Measurements from ENCODE around the gene OR52I1. TPM values are rescaled to one million over a fixed set of nuclear protein-coding genes. Genes with fewer than 3 reads are reported as not detected.

The OR52I1 gene
- total RNA-seq, 1 donor from 2014 or later, result not detected

DNA sequence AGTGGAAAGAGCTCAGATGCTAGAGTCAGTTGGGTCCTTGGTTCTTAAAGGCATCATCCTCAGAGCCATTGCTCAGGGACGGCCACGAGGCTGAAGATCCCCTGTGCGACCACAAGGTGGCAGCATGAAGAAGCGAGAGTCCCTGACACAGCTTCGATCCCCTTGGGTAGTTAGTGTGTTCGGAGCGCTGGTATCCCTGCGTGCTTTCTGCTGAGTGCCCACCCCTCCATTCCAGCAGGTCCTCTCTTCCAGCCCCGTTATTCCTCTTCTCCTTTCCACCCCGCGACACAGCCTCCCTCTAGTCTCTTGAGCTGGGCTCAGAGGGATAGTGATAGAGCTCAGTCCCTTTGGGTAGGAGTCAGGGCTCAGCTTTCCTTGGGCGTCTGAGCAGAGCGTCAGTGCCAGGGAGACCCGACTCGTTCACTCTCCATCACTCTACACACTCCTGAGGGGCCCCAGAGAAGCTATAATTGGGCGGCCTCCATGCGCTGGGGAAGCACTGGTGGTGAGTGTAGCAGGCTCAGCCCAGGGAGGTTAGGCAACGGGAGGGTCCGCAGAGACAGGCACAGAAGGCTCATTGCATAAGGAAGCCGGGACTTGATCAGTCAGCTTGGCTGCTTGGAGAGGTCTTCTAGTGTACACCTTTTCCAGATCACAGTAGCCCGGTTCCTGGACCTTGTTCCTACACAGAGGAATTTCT lies 43.3 kb downstream of the OR52I1 start, which contains the start of gene OR51D1:
Gene OR51D1, plus strand, starts transcription at position 516 of the 700 bp plus-strand sequence. CDS start 2,314 bp downstream, outside the sequence.
- peak within 1 kb of the TSS; percentile 20 for H3K4me3 ChIP-seq (ENCODE audit: low read depth, low read length)
- peak; percentile 2 for DNase-seq (ENCODE audit: low read depth)

DNA sequence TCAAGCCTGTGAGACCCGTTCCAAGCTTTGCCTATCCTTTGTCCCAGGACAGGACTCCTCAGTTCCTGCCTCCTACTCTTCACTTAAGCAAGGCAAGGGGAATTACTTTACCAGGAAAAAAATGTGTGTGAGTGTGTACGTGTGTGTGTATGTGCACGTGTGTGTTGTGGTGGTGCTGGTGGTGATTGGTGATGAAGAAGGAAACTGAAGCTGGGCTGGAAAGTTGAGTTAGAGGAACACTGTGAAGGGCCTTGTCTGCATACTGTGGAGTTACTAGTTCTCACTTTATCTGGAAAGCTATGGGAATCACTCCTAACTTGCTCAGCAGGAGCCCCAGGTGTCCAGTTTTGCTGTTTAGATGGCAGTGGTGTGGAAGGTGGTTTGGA lies 43.8 kb downstream of the OR52I1 start:
- DNase-seq (ENCODE audit: low read depth), result no peak
- H3K4me3 ChIP-seq (ENCODE audit: low read depth, low read length), result no peak overlapping the region
- TF ChIP-seq, protein P1, sequence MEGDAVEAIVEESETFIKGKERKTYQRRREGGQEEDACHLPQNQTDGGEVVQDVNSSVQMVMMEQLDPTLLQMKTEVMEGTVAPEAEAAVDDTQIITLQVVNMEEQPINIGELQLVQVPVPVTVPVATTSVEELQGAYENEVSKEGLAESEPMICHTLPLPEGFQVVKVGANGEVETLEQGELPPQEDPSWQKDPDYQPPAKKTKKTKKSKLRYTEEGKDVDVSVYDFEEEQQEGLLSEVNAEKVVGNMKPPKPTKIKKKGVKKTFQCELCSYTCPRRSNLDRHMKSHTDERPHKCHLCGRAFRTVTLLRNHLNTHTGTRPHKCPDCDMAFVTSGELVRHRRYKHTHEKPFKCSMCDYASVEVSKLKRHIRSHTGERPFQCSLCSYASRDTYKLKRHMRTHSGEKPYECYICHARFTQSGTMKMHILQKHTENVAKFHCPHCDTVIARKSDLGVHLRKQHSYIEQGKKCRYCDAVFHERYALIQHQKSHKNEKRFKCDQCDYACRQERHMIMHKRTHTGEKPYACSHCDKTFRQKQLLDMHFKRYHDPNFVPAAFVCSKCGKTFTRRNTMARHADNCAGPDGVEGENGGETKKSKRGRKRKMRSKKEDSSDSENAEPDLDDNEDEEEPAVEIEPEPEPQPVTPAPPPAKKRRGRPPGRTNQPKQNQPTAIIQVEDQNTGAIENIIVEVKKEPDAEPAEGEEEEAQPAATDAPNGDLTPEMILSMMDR (conservative IDR thresholded peaks at IDR 0.05; ENCODE audit: low read depth, low read length), result no peak

More for the DNA sequence above, 43.3 kb downstream of the OR52I1 start, which contains the start of gene OR51D1:
- TF ChIP-seq, protein P1 (conservative IDR thresholded peaks at IDR 0.05; ENCODE audit: low read depth, low read length), result peak; percentile 96

DNA sequence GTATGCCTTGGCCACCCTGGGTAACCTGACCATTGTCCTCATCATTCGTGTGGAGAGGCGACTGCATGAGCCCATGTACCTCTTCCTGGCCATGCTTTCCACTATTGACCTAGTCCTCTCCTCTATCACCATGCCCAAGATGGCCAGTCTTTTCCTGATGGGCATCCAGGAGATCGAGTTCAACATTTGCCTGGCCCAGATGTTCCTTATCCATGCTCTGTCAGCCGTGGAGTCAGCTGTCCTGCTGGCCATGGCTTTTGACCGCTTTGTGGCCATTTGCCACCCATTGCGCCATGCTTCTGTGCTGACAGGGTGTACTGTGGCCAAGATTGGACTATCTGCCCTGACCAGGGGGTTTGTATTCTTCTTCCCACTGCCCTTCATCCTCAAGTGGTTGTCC lies 46.1 kb downstream of the OR52I1 start:
- no peak for DNase-seq (ENCODE audit: low read depth)
- TF ChIP-seq, protein P1 (conservative IDR thresholded peaks at IDR 0.05; ENCODE audit: low read depth, low read length), result no peak
- no peak overlapping the region for H3K4me3 ChIP-seq (ENCODE audit: low read depth, low read length)

DNA sequence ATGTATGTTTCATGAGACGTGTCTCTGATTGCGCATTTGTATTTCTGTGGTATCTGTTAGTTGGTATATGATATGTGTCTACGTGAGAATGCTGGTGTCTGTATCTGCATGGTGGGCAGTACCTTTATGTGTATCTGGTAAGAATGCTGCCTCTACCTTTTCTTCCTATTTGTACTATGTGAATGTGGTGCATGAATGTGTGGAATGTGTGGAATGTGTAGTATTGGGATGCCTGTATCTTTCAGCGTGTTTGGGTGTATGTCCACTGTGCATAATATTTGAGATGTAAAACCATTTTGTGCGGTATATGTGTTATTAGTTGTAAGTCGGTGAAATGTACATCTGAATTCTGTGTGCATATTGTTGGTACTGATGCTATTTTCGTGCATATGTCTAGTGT lies 47.7 kb downstream of the OR52I1 start:
- DNase-seq (ENCODE audit: low read depth), result no peak
- no peak overlapping the region for H3K4me3 ChIP-seq (ENCODE audit: low read depth, low read length)
- TF ChIP-seq, protein P1 (conservative IDR thresholded peaks at IDR 0.05; ENCODE audit: low read depth, low read length), result no peak

DNA sequence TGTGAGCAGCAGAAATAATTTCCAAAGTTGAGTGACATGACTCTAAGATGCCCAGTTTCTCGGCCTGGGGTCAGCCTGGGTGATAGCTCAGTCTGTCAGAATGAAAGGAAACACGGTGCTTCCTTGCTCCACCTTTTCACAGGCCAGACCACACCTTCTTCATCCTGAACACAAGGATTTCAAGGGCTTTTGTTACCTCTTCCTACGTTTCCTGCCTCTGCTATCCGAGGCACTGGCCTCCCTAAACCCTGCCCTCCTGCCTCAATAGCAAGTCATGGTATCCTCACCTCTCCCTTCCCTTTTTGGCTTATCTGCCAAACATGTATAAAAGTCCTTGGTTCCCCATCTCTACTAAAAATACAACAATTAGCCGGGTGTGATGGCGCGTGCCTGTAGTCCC lies 48.2 kb downstream of the OR52I1 start:
- no peak for DNase-seq (ENCODE audit: low read depth)
- TF ChIP-seq, protein P1 (conservative IDR thresholded peaks at IDR 0.05; ENCODE audit: low read depth, low read length), result no peak
- H3K4me3 ChIP-seq (ENCODE audit: low read depth, low read length), result no peak overlapping the region

DNA sequence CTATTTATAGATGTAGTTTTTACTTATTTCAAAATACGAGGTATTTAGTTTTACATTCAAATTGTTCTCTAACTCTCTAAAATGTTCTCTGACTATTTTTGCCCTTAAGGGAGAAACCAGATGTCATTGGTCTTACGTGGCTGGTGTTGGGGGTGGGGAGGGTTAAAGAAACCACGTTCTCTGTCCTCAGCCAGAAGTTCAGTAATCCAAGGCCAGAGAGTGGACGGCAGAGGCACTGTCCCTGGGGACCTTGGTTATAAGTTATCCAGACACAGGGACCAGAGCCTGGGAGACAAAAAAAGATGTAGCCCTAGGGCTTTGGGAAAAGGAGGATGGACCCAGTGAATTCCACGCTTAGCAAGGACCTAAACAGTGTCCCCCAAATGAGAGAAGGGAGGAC lies 49.2 kb downstream of the OR52I1 start:
- no peak overlapping the region for H3K4me3 ChIP-seq (ENCODE audit: low read depth, low read length)
- TF ChIP-seq, protein P1 (conservative IDR thresholded peaks at IDR 0.05; ENCODE audit: low read depth, low read length), result no peak
- no peak for DNase-seq (ENCODE audit: low read depth)

DNA sequence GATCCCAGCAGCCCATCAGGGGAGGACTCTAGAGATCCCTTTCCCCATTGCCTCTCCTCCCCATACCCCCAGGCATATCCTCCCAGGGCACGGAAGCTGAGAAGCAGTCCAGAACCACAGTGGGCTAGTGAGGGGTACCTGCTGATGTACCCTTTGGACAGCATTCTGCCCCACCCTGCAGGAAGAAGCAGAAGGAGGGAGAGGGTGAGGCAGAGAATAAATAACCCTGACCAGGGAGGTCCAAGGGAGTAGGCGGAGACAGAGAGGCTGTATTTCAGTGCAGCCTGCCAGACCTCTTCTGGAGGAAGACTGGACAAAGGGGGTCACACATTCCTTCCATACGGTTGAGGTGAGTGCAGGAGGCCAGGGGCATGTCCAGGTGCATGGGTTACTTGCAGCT lies 49.8 kb downstream of the OR52I1 start, which contains the start of gene OR51E1:
Gene OR51E1, plus strand, starts transcription at position 301 of the 400 bp plus-strand sequence. CDS start 8,545 bp downstream, outside the sequence.
- TF ChIP-seq, protein P1 (conservative IDR thresholded peaks at IDR 0.05; ENCODE audit: low read depth, low read length), result no peak
- no peak for DNase-seq (ENCODE audit: low read depth)

More for the DNA sequence above, 49.8 kb downstream of the OR52I1 start, which contains the start of gene OR51E1:
- no peak within 1 kb of the TSS for H3K4me3 ChIP-seq (ENCODE audit: low read depth, low read length)

Measured in epithelial cell of proximal tubule (primary cell).